ENCODE data around the gene C7orf57. TPM values are rescaled to one million over a fixed set of nuclear protein-coding genes. Genes with fewer than 3 reads are reported as not detected.

C7orf57 gene
- total and polyA plus RNA-seq, 9 donors = 0.02 to 18.6 (median 0.35) TPM; not detected in 3

- Histone ChIP-seq H3K4me3 (no peak overlapping the region), H3K9me3 (no peaks in the 10 kb centered on the region), H3K36me3 (no peaks in the 10 kb centered on the region), H3K4me1 (ENCODE audit: insufficient read depth) (no peaks in the 10 kb centered on the region), H3K27ac (no peak overlapping the region), H3K27me3 (no peaks in the 10 kb centered on the region)
- DNase-seq = no peak
- no peak for TF ChIP-seq POLR2A (IDR thresholded peaks at IDR 0.05)
- TF ChIP-seq EP300 (IDR thresholded peaks at IDR 0.05) = no peak
- no peak for TF ChIP-seq CTCF (IDR thresholded peaks at IDR 0.05)
- intact Hi-C loops (cut with DNase I) = no loop called here
- 15 to 19% (median 19%) methylated on average over 2 of the region's 2 CpGs for WGBS, 3 donors
These were observed 24.0 kb upstream of the C7orf57 start for GRCh38 chr7:48011323-48011722.

GRCh38 chr7:48011951-48012350 is 23.4 kb upstream of the C7orf57 start:
- DNase-seq = no peak
- H3K27ac ChIP-seq = no peak overlapping the region
- no peaks in the 10 kb centered on the region for H3K9me3 ChIP-seq
- WGBS, 3 donors = 37 to 55% (median 46%) methylated on average over 3 of the region's 3 CpGs
- no peaks in the 10 kb centered on the region for H3K4me1 ChIP-seq (ENCODE audit: insufficient read depth)
- no peaks in the 10 kb centered on the region for H3K27me3 ChIP-seq
- TF ChIP-seq CTCF (IDR thresholded peaks at IDR 0.05) (no peak), POLR2A (IDR thresholded peaks at IDR 0.05) (no peak), EP300 (IDR thresholded peaks at IDR 0.05) (no peak)
- intact Hi-C loops (cut with DNase I) = no loop called here
- H3K4me3 ChIP-seq = no peak overlapping the region
- H3K36me3 ChIP-seq = no peaks in the 10 kb centered on the region

GRCh38 chr7:48016641-48017040 is 18.7 kb upstream of the C7orf57 start:
- Histone ChIP-seq H3K4me3 (no peak overlapping the region), H3K9me3 (no peaks in the 10 kb centered on the region), H3K4me1 (ENCODE audit: insufficient read depth) (no peaks in the 10 kb centered on the region), H3K27me3 (no peaks in the 10 kb centered on the region), H3K36me3 (no peaks in the 10 kb centered on the region), H3K27ac (no peak overlapping the region)
- TF ChIP-seq EP300 (IDR thresholded peaks at IDR 0.05) = no peak
- TF ChIP-seq CTCF (IDR thresholded peaks at IDR 0.05) = no peak
- no peak for TF ChIP-seq POLR2A (IDR thresholded peaks at IDR 0.05)
- no peak for DNase-seq
- intact Hi-C loops (cut with DNase I) = no loop called here

GRCh38 chr7:48017674-48018073 is 17.7 kb upstream of the C7orf57 start:
- Histone ChIP-seq H3K9me3 (no peaks in the 10 kb centered on the region), H3K4me1 (ENCODE audit: insufficient read depth) (no peaks in the 10 kb centered on the region), H3K27me3 (no peaks in the 10 kb centered on the region), H3K4me3 (no peak overlapping the region), H3K36me3 (no peaks in the 10 kb centered on the region), H3K27ac (no peak overlapping the region)
- intact Hi-C loops (cut with DNase I) = no loop called here
- 94 to 97% (median 96%) methylated on average over 4 of the region's 4 CpGs for WGBS, 3 donors
- no peak for TF ChIP-seq POLR2A (IDR thresholded peaks at IDR 0.05)
- TF ChIP-seq EP300 (IDR thresholded peaks at IDR 0.05) = no peak
- TF ChIP-seq CTCF (IDR thresholded peaks at IDR 0.05) = no peak
- no peak for DNase-seq

- H3K36me3 ChIP-seq = no peaks in the 10 kb centered on the region
- no peaks in the 10 kb centered on the region for H3K27me3 ChIP-seq
- TF ChIP-seq CTCF (IDR thresholded peaks at IDR 0.05) (no peak), EP300 (IDR thresholded peaks at IDR 0.05) (no peak)
- H3K9me3 ChIP-seq = no peaks in the 10 kb centered on the region
- DNase-seq = no peak
- H3K4me3 ChIP-seq = no peak overlapping the region
- no peak overlapping the region for H3K27ac ChIP-seq
- WGBS, 3 donors = 1 to 35% (median 6%) methylated on average over 5 of the region's 5 CpGs
- intact Hi-C loops (cut with DNase I) = no loop called here
- no peaks in the 10 kb centered on the region for H3K4me1 ChIP-seq (ENCODE audit: insufficient read depth)
These were observed 9.7 kb upstream of the C7orf57 start for GRCh38 chr7:48025624-48026023.
